ENCODE results near the gene URGCP.
"Not testable (repeated sequence)": the region's sequence is repeated elsewhere in the genome, so short reads cannot be mapped to it uniquely, and the experiment has no call there.

The URGCP gene

DNA sequence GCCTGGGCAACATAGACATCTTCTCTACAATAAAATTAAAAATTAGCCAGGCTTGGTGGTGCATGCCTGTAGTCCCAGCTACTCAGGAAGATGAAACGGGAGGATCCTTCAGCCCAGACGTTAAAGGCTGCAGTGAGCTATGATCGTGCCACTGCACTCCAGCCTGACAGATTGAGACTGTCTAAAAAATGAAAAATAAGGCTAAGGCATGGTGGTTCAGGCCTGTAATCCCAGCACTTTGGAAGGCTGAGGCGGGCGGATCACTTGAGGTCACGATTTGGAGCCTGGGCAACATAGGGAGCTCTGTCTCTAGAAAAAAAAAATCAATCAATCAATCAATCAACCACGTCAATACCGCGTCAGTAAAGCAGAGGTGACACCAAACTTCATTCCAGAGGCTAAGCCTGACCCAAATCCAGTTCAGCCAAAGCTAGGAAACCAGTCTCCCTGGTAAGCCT lies 68.2 kb downstream of the URGCP start:
- no peak for DNase-seq (ENCODE audit: extremely low read depth, insufficient read length)
- no peak overlapping the region for H3K4me3 ChIP-seq (replicated peaks; ENCODE audit: low read depth, low read length)
- TF ChIP-seq, protein P1, sequence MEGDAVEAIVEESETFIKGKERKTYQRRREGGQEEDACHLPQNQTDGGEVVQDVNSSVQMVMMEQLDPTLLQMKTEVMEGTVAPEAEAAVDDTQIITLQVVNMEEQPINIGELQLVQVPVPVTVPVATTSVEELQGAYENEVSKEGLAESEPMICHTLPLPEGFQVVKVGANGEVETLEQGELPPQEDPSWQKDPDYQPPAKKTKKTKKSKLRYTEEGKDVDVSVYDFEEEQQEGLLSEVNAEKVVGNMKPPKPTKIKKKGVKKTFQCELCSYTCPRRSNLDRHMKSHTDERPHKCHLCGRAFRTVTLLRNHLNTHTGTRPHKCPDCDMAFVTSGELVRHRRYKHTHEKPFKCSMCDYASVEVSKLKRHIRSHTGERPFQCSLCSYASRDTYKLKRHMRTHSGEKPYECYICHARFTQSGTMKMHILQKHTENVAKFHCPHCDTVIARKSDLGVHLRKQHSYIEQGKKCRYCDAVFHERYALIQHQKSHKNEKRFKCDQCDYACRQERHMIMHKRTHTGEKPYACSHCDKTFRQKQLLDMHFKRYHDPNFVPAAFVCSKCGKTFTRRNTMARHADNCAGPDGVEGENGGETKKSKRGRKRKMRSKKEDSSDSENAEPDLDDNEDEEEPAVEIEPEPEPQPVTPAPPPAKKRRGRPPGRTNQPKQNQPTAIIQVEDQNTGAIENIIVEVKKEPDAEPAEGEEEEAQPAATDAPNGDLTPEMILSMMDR (IDR thresholded peaks at IDR 0.05; ENCODE audit: insufficient read depth, low read length, poor library complexity, severe bottlenecking): no peak

GRCh38 chr7:43834463-43835251 lies 71.7 kb downstream of the URGCP start:
- TF ChIP-seq, protein P1 (IDR thresholded peaks at IDR 0.05; ENCODE audit: insufficient read depth, low read length, poor library complexity, severe bottlenecking): no peak
- Histone ChIP-seq H3K27me3 (replicated peaks; ENCODE audit: control insufficient read depth, insufficient read depth, low read length) (no peaks in the 10 kb centered on the region), H3K4me3 (replicated peaks; ENCODE audit: low read depth, low read length) (peak overlapping the region; percentile 64), H3K36me3 (ENCODE audit: control insufficient read depth, insufficient read depth, low read length) (no peaks in the 10 kb centered on the region)
- peak; percentile 48 for DNase-seq (ENCODE audit: extremely low read depth, insufficient read length)

More for the DNA sequence above, 68.2 kb downstream of the URGCP start:
- Histone ChIP-seq H3K27me3 (replicated peaks; ENCODE audit: control insufficient read depth, insufficient read depth, low read length) (no peaks in the 10 kb centered on the region), H3K36me3 (ENCODE audit: control insufficient read depth, insufficient read depth, low read length) (no peaks in the 10 kb centered on the region)

DNA sequence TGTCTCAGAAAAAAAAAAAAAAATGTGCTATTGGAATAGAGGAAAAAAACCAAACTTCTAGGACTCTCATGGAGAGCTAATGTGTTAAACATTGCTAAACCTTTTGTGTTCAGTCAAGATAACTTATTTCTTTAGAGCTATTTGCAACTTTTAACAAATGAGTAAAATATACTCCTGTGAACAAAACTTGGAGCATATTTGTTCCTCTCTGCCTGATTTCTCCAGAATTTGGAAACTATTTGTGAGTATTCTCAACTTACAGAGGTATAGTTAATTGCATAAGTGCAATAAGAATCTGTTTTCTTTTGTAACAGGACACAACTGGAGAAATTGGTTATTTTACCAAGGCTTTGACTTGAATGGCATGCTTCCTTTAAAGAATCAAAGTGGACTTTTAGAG lies 75.5 kb downstream of the URGCP start:
- not testable (repeated sequence) for DNase-seq (ENCODE audit: extremely low read depth, insufficient read length); H3K4me3 ChIP-seq (replicated peaks; ENCODE audit: low read depth, low read length); H3K27me3 ChIP-seq (replicated peaks; ENCODE audit: control insufficient read depth, insufficient read depth, low read length); H3K36me3 ChIP-seq (ENCODE audit: control insufficient read depth, insufficient read depth, low read length)

All from GM06990 (cell line).